K562 (cell line): ENCODE results near the gene NTNG1. TPM values are rescaled to one million over a fixed set of nuclear protein-coding genes. Genes with fewer than 3 reads are reported as not detected.

ENCODE experiments used
- ATAC-seq: fragments of 200-7000 bp; cut with Tn5 transposase; 3 replicates; pipeline ENCODE4 v1.9.1; 2020; ENCODE audit warnings: moderate library complexity
- BruUV-seq: library from RNA; stranded (reverse); fragments of 400-500 nt; replicated peaks from 2 replicates; lab custom pipeline; 2021; lab: Mats Ljungman, UMichigan
- CTCF ChIA-PET: fragments of 300-600 bp; formaldehyde crosslinking; extraction: SDS; loops from one replicate; lab custom pipeline; 2021; ENCODE audit warnings: low intra/inter-chr PET ratio; lab: Yijun Ruan, JAX
- POLR2A ChIA-PET: fragments of 300-600, 350-650 bp; sonication (Branson Sonifier 250); formaldehyde crosslinking; extraction: SDS; loops from one replicate; lab custom pipeline; 2021; ENCODE audit warnings: antibody characterized with exemption, inconsistent platforms; lab: Yijun Ruan, JAX
- DNase-seq, 4 experiments: peaks; one replicate each; pipeline versions ENCODE4 v3.0.0 to v3.0.0-alpha.2; 2011 to 2018; ENCODE audit warnings: low spot score in 3 of 4, mixed read lengths in 3 of 4; ENCODE audit errors: extremely low read depth in 1 of 4
- FAIRE-seq: peaks from 2 replicates; lab custom pipeline; 2011; peaks lifted over from hg19 to GRCh38; lab: Jason Lieb, UNC
- H2AFZ ChIP-seq: 2 replicates; pipeline ENCODE4 v1.6.0; 2011; ENCODE audit warnings: low read depth, low read length, control low read depth, inconsistent platforms
- H3K27ac ChIP-seq: fragments of 200-600 bp; 3 replicates; pipeline ENCODE4 v1.8.0; 2011; ENCODE audit warnings: low read depth, mild to moderate bottlenecking, control low read depth, inconsistent platforms, low read length, moderate library complexity, mixed read lengths; ENCODE audit errors: extremely low read depth
- H3K27me3 ChIP-seq, 2 experiments: fragments of 300-600 bp in 1 of 2; 2 replicates in 1 of 2; 3 replicates in 1 of 2; pipeline versions ENCODE4 v1.6.0 to v1.8.0; 2011; ENCODE audit warnings: inconsistent platforms in 2 of 2, low read length in 2 of 2, mild to moderate bottlenecking in 1 of 2, mixed read lengths in 1 of 2, moderate library complexity in 1 of 2; ENCODE audit not compliant: control insufficient read depth in 2 of 2, insufficient read depth in 2 of 2
- H3K36me3 ChIP-seq: fragments of 300-600 bp; 3 replicates; pipeline ENCODE4 v1.8.0; 2011; ENCODE audit warnings: mild to moderate bottlenecking, low read length, inconsistent platforms; ENCODE audit not compliant: control insufficient read depth, insufficient read depth
- H3K4me1 ChIP-seq, 2 experiments: fragments of 200-600 bp in 1 of 2; replicated peaks in 1 of 2; 2 replicates in 1 of 2; 3 replicates in 1 of 2; pipeline versions ENCODE4 v1.5.1 to v1.8.0; 2011; ENCODE audit warnings: inconsistent platforms in 2 of 2, low read length in 2 of 2, mild to moderate bottlenecking in 1 of 2, mixed read lengths in 1 of 2, moderate library complexity in 1 of 2; ENCODE audit not compliant: control insufficient read depth in 2 of 2, insufficient read depth in 2 of 2
- H3K4me2 ChIP-seq: 2 replicates; pipeline ENCODE4 v1.6.1; 2011; ENCODE audit warnings: low read length, control low read depth, inconsistent platforms, mixed read lengths; ENCODE audit not compliant: insufficient read depth
- H3K4me3 ChIP-seq: fragments of 200-600 bp; sonication (generic), shearing (Covaris generic); 2 replicates; pipeline ENCODE4 v1.5.1; 2016; ENCODE audit warnings: control low read depth, inconsistent platforms
- H3K79me2 ChIP-seq: fragments of 200-600 bp; 3 replicates; pipeline ENCODE4 v1.8.0; 2011; ENCODE audit warnings: low read length, inconsistent platforms; ENCODE audit not compliant: control insufficient read depth, insufficient read depth
- H3K9ac ChIP-seq, 2 experiments: 2 replicates each; pipeline versions ENCODE4 v1.6.0 to v1.6.1; 2011; ENCODE audit warnings: low read depth in 2 of 2, low read length in 2 of 2, control low read depth in 1 of 2, inconsistent platforms in 1 of 2, mild to moderate bottlenecking in 1 of 2, mixed read lengths in 1 of 2; ENCODE audit not compliant: insufficient read depth in 1 of 2
- H3K9me1 ChIP-seq: one replicate; pipeline ENCODE4 v1.6.0; 2011; ENCODE audit warnings: inconsistent platforms, mild to moderate bottlenecking, low read length, moderate library complexity; ENCODE audit not compliant: control insufficient read depth, insufficient read depth
- H3K9me3 ChIP-seq: replicated peaks from 2 replicates; pipeline ENCODE4 v1.5.1; 2011; ENCODE audit warnings: low read depth, low read length, inconsistent platforms; ENCODE audit not compliant: control insufficient read depth, insufficient read depth
- H4K20me1 ChIP-seq: replicated peaks from 2 replicates; pipeline ENCODE4 v1.6.1; 2011; ENCODE audit warnings: low read length, inconsistent platforms, mixed read lengths; ENCODE audit not compliant: control insufficient read depth, insufficient read depth
- HCFC1 ChIP-seq: IDR thresholded peaks from 2 replicates; pipeline ENCODE4 v1.6.1; 2012; ENCODE audit warnings: low read depth, low read length, improper control_type of control experiment
- HNRNPLL ChIP-seq: fragments of 200-400 bp; formaldehyde crosslinking; IDR thresholded peaks from 2 replicates; pipeline ENCODE4 v1.6.1; 2017; ENCODE audit warnings: low read length, low read depth, mild to moderate bottlenecking; ENCODE audit not compliant: poor library complexity, severe bottlenecking
- PURB ChIP-seq: sonication (generic); formaldehyde crosslinking; IDR thresholded peaks from 2 replicates; pipeline ENCODE4 v1.9.0; 2021; ENCODE audit warnings: low read depth, mild to moderate bottlenecking, missing genetic modification reagents
- ZC3H8 ChIP-seq: fragments of 450-650 bp; IDR thresholded peaks from 2 replicates; pipeline ENCODE4 v1.6.1; 2017
- ZNF41 ChIP-seq: fragments of 250-450 bp; sonication (Bioruptor Pico); conservative IDR thresholded peaks from 2 replicates; pipeline ENCODE4 v1.4.0; 2020; ENCODE audit warnings: mild to moderate bottlenecking
- WGBS: fragments of 100-300 bp; shearing (Covaris generic); methylation state at CpG from one replicate; pipeline ENCODE4 v1.1.6; 2016; ENCODE audit warnings: low coverage, mixed read lengths; ENCODE audit not compliant: insufficient coverage; ENCODE audit errors: missing lambda C conversion rate; 5-methylcytosine and 5-hydroxymethylcytosine counted together
- in situ Hi-C: fragments of 300-500 bp; cut with MboI; formaldehyde crosslinking; loops from 4 replicates; pipeline ENCODE4 v1.15.0; 2018; ENCODE audit warnings: inconsistent platforms, mixed read lengths
- intact Hi-C: fragments of 100-400 bp; cut with micrococcal nuclease; formaldehyde crosslinking; loops from 2 replicates; pipeline ENCODE4 v1.14.2; 2022
- polyA plus RNA-seq, 8 experiments: library from polyadenylated mRNA; depleted of rRNA in 4 of 8; stranded (reverse) in 5 of 8; unstranded in 3 of 8; fragments of >200 nt; fragmentation: Nextera tagmentation in 2 of 8; fragmentation: Illumina TruSeq in 1 of 8; extraction: Ambion mirVana in 2 of 8; extraction: Trizol in 1 of 8; gene quantifications; 2 replicates each; pipeline versions ENCODE4 v1.2.1 to v1.2.3, GENCODE V29; 2011 to 2014; ENCODE audit warnings: inconsistent platforms in 1 of 8, missing spikeins in 1 of 8
- total RNA-seq, 7 experiments: library from RNA; depleted of rRNA in 6 of 7; stranded (reverse); fragments of >200 nt in 6 of 7; fragmentation: Illumina TruSeq in 2 of 7; extraction: Trizol in 2 of 7; gene quantifications; 2 replicates each; pipeline versions ENCODE4 v1.2.1 to v1.2.3, GENCODE V29; 2011 to 2021; ENCODE audit warnings: low replicate concordance in 1 of 7
- TF ChIP-seq, protein P1 (sequence below), 2 experiments: fragments of 150-350 bp in 1 of 2; IDR thresholded peaks; 2 replicates each; pipeline ENCODE4 v1.6.1; 2012 to 2016; ENCODE audit warnings: low read depth in 2 of 2, low read length in 2 of 2, mild to moderate bottlenecking in 1 of 2, moderate library complexity in 1 of 2

The NTNG1 gene
- total and polyA plus RNA-seq, 9 of the 15 experiments (the other 6 are each of a cell fraction or from before 2014, with no cell fraction given), result not detected

DNA sequence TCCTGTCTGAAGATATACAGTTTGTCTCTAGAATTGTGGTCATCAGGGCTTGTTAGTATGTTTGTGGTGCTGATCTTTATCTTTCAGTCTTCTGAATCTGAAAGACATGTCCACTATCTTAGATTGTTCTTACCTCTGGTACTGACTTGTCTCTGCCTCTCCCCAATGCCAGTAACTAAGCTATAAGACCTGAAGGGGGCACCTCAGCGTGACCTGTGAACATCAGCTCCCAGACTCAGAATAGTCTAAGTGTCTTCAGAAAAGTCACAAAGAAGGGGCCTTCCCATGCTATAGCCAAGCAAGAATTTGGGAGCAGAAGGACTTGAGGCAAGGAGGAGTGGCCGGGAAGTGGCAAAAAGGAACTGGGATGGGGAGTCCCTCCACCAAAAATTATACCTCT, 178.1 kb downstream of the NTNG1 start:
- Histone ChIP-seq H3K9ac (no peak overlapping the region), H3K4me1 (no peaks in the 10 kb centered on the region), H3K9me1 (no peaks in the 10 kb centered on the region), H3K27me3 (no peaks in the 10 kb centered on the region), H4K20me1 (no peaks in the 10 kb centered on the region), H3K79me2 (no peaks in the 10 kb centered on the region), H3K4me2 (no peak overlapping the region), H3K4me3 (no peak overlapping the region), H3K36me3 (no peaks in the 10 kb centered on the region), H3K9me3 (no peaks in the 10 kb centered on the region; the same call in none of the 2 replicates), H2AFZ (no peak overlapping the region), H3K27ac (no peak overlapping the region)
- no peak for TF ChIP-seq ZNF41 (CRISPR knock-in tag)
- no peak for TF ChIP-seq ZC3H8
- TF ChIP-seq, protein P1, sequence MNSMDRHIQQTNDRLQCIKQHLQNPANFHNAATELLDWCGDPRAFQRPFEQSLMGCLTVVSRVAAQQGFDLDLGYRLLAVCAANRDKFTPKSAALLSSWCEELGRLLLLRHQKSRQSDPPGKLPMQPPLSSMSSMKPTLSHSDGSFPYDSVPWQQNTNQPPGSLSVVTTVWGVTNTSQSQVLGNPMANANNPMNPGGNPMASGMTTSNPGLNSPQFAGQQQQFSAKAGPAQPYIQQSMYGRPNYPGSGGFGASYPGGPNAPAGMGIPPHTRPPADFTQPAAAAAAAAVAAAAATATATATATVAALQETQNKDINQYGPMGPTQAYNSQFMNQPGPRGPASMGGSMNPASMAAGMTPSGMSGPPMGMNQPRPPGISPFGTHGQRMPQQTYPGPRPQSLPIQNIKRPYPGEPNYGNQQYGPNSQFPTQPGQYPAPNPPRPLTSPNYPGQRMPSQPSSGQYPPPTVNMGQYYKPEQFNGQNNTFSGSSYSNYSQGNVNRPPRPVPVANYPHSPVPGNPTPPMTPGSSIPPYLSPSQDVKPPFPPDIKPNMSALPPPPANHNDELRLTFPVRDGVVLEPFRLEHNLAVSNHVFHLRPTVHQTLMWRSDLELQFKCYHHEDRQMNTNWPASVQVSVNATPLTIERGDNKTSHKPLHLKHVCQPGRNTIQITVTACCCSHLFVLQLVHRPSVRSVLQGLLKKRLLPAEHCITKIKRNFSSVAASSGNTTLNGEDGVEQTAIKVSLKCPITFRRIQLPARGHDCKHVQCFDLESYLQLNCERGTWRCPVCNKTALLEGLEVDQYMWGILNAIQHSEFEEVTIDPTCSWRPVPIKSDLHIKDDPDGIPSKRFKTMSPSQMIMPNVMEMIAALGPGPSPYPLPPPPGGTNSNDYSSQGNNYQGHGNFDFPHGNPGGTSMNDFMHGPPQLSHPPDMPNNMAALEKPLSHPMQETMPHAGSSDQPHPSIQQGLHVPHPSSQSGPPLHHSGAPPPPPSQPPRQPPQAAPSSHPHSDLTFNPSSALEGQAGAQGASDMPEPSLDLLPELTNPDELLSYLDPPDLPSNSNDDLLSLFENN (IDR thresholded peaks at IDR 0.05; ENCODE audit: low read depth in 2 of 2, low read length in 2 of 2), result no peak
- TF ChIP-seq PURB (CRISPR knock-in tag), result no peak
- no peak for TF ChIP-seq HCFC1
- no peak for TF ChIP-seq HNRNPLL
- BruUV-seq, result no TSS peak
- ChIA-PET POLR2A (no interaction called here), CTCF (no interaction called here)
- ATAC-seq, result no peak
- DNase-seq, result no peak
- in situ Hi-C loops, result no loop called here
- FAIRE-seq, result no peak
- WGBS, result 0% methylated on average over 2 of the region's 2 CpGs
- intact Hi-C loops, result no loop called here
